ENCODE data around the gene DDAH1.
"Not testable (repeated sequence)": the region's sequence is repeated elsewhere in the genome, so short reads cannot be mapped to it uniquely, and the experiment has no call there.

DDAH1 gene
- 0 to 0.05 (median 0) reads per million in 3 experiments for total RNA-seq

DNA sequence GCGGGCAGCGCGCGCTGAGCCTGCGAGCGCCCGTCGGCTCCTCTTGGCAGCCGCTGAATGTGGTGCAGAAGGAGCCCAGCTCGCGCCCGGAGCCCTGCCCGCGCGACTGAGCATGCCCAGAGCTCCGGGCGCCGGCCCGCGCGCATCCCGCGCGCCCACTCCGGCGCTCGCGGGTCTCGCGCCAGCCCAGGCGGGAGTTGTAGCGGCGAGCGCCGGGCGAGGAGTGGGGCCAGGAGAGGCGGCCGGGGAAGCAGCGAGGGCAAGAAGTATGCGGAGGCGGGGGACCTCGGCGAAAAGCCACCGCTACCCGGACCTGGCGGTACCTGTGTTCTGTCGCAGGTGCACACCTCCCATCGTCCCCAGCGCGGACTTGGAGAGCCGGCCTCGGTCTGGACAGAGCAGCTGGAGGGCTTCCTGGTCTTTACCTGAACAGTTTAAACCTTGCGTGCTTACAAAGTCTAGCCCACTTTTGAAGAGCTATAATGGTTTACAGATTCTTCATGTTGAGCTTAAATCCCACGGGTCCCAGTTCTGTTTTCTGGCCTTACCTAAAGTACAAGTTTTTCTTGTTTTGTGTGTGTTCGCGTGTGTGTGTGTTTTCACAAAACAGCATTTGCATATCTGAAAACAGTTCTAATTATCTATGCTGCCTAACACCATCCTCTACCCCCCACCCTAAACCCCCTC lies at the start of gene DDAH1:
Gene DDAH1, minus strand, starts transcription at position 61 of the 687 bp plus-strand sequence. CDS start 114 bp downstream, outside the sequence.
- no peak for DNase-seq

- not testable (repeated sequence) for DNase-seq
These were observed 49.0 kb upstream of the DDAH1 start for GRCh38 chr1:85513998-85514397.

DNA sequence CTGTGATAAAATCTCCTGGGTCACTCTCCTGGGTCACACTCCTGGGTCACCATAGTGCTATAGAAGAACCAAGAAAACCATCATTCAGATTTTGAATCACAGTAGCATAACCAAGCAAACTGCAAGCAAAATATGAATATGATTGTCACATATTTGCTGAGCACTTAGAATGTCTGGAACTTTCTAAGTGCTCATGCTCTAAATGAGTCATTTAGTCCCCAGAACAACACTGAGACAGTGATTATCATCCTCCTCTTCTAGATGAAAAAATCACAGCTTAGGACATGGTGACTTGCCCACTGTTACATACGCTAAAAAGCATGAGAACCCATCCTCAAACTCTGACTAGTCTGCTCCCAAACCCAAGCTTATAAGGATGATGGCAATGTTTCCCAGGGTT lies 39.5 kb upstream of the DDAH1 start:
- no peak for DNase-seq

GRCh38 chr1:85502625-85503083 lies 37.7 kb upstream of the DDAH1 start:
- DNase-seq: no peak

- DNase-seq: no peak
These were observed 37.2 kb upstream of the DDAH1 start for GRCh38 chr1:85502171-85502570.

DNA sequence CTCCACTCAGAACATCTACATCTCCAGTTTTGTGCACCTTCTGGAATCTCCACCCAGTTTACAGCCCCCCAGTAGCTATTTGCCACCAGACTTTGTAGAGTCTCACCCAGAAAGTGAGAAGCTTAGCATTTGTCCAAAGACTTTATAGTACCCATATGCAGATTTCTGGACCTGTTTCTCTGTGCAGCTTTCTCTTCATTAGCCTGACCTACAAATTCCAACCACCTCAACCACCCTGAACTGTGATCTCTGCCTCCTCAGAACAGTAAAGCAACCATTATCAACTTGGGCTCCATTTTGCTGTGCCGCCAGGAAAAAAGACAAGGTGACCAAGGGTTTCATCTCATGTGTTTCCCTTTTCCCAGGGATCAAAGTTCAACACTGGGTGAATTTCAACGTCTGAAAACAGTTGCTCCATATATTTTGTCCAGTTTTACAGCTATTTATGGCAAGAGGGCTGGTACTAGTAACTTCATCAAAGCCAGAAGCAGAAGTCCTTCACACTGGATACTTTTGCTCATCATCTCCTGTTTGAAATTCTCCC lies 36.5 kb upstream of the DDAH1 start:
- no peak for DNase-seq

GRCh38 chr1:85496941-85497582 lies 32.1 kb upstream of the DDAH1 start:
- no peak for DNase-seq

- DNase-seq: no peak
These were observed 30.6 kb upstream of the DDAH1 start for GRCh38 chr1:85495556-85495955.

DNA sequence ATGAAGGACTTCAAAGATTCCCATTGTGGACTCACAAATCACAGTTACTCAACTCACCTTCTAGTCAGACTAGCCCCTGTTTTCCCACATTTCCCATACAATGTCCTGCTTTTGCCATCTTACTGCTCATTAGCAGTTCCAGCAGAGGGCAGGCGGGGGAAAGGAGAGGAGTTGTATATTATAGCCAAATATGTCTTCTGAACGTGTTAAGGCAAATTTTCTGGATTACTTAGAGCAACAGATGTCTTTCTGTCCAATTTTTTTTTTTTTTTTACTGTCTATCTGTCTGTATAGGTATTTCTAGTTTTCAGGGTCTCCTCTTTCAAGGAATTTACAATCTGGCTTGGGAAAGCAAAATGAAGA lies 29.9 kb upstream of the DDAH1 start:
- DNase-seq: no peak

GRCh38 chr1:85494074-85494903 lies 29.3 kb upstream of the DDAH1 start:
- no peak for DNase-seq

DNA sequence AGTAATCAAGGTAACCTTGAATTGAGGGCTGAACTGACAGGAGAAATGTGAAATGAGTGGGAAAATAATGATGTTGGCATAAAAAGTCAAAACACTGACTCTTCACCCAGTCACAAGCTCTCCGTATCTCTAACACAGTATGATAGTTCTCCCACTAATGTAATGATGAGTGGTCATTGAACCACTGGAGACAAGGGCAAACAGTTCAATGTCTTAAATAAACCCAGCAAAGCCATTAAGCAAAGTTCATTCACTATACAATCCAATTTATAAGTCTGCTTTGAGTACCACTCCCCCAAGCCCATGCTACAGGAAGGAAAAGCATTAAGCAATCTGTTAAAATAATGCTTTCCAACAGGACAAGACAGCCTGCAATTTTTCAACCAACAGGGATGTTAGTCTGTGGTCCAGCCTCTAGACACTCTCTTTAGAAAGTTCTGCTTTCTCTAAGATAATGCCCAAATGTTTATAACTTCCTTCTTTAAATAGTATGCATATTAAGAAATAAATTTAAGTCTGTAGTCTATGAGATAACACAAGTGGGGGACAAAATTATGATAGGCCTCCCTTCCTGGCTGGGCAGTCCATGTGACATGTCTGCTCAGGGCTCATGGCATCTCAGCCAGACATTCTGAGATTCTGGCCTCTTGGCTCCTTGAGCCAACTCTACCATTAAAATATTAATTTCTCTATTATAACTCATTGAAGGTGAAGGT lies 25.5 kb upstream of the DDAH1 start:
- DNase-seq: no peak

DNA sequence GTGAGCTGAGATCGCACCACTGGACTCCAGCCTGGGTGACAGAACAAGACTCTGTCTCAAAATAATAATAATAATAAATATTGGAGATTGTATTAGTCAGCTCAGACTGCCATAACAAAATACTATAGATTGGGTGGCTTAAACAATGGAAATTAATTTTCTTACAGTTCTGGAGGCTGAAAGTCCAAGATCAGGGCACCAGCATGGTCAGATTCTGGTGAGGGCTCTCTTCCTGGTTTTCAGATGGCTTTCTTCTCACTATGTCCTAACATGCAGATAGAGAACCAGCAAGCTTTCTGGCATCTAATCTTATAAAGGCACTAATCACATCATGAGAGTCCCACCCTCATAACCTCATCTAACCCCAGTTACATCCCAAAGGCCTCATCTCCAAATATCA lies 23.2 kb upstream of the DDAH1 start:
- DNase-seq: no peak

DNA sequence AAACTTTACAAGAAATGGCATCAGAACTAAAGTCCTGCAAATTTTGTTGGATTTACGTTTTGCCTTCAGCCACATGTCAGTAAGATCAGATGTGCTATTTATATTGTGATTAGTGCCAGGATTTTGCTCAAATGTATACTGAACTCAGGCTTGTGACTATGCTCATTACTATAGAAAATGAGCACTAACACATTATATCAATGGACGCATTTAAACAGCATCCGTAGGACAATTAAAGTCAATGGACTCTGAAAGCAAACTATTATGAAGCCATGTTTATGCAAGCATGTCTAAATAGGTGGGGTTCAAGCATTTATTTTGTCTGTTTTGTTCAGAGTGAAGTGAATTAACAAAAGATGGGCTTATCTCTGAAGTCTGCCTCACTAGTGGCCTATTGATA lies 20.6 kb upstream of the DDAH1 start:
- no peak for DNase-seq

DNA sequence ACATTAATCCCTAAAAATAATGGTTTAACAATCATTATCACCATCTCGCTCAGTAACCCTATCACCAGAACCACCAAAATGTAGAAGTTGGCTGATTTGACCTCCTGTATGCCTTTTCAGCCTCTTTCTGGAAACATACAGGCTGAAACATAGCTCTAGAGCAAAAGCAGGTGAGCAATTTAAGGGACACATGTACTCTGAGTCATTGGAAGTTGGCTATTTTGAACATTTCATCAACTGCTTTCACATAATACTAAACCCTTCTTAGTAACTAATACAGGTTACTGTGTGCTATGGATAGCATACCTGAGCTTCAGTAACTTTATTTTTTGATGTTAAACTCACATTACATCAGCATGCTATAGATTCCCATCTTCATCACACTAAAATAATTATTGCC lies 19.8 kb upstream of the DDAH1 start:
- no peak for DNase-seq

DNA sequence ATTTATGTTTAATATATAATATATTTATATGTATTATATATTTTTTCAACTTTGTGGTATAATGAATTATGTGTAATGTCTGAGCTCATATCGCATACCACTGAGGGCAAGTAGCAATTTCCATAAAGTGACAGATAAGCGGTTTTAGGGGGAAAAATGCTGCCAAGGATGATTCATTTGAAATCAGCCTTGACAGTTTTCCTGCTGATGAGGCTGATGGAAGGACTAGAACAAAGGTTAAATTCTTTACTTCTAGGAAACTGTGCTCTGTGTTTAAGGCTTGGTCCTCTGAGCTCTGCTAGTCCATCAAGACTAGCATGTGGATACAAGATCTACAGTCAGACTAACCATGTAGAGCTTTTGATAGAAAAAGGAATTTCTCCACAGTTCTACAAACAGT lies 19.3 kb upstream of the DDAH1 start:
- DNase-seq: no peak

DNA sequence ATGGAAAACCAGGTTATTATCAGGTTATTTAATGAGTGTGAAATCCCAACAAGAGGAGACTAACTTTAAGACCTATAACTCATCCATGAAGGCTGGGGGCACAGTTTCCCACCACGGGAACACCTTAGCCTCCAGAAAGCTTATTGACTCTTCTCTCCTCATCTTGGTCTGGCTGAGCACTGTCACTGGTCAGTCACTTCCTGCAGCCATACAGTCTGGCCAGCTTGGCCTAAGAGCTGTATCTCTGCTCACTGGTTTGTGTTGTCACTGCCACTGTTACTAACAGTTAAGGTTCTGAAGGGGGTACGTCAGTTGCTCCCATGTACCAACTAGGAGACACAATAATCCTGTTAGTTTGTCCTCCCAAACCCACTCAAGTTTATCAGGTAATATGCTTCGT lies 16.7 kb upstream of the DDAH1 start:
- no peak for DNase-seq

- no peak for DNase-seq
These were observed 15.6 kb upstream of the DDAH1 start for GRCh38 chr1:85480566-85480965.

DNA sequence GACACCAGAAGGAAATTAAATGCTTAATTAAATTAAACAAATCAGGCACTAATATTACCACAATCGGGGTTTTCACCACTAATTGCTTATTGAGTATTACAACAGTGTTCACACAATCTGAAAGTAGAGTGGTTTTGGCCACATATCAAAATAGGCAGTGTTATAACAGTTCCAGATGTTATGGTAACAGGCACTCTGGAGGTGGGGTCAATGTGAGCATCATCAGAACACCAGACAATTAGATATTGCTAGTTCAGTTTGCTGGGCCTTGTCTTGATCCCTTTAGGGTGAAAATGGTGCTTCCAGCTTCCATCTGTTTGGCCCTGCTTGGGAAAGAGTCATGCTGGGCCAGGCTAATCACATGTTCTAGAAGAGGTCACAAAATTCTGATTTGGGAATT lies 14.5 kb upstream of the DDAH1 start:
- no peak for DNase-seq

GRCh38 chr1:85478366-85478765 lies 13.4 kb upstream of the DDAH1 start:
- no peak for DNase-seq

DNA sequence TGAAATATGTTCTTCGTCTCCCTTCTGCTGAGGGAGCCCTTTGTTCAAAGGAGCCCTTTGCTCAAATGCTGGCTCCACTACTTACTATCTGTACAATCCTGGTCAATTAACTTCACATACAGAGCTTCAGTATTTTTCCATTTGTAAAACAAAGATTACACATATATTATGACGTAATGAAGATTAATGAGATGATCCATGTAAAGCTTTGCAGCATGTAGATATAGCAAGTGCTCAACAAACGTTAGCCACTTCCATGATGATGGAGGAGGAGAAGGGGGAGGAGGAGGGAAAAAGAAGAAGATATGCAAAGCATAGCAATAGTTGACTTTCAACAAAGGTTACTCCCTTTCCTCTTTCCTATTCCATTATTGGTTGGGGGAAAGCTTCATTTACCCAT lies 10.1 kb upstream of the DDAH1 start:
- DNase-seq: no peak

GRCh38 chr1:85473390-85473789 lies 8.4 kb upstream of the DDAH1 start:
- no peak for DNase-seq

DNA sequence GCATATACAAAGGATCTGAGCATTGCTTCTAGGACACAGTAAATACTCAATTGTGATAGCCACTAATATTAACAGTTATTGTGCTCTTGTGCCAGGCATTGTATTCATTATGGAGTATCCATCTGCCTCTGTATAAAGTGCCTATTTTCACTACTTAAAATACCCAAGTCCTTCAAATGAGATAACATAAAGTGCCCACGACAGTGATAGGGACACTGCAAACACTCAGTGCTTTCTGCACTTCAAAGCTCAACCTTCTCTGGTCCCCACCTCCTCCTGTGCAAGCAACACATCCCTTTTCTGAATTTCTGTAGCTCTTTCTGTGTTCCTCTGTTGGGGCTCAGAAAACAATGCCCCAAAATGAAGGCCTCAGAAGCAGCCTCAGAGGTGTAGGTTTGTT lies 6.6 kb upstream of the DDAH1 start:
- no peak for DNase-seq

DNA sequence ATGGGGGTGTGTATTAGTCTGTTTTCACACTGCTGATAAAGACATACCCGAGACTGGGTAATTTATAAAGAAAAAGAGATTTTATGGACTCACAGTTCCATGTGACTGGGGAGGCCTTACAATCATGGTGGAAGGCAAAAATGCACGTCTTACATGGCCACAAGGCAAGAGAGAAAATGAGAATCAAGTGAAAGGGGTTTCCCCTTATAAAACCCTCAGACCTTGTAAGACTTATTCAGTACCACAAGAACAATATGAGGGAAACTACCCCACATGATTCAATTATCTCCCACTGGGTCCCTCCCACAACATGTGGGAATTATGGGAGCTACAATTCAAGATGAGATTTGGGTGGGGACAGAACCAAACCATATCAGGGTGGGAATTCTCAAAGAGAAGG lies 5.2 kb upstream of the DDAH1 start:
- not testable (repeated sequence) for DNase-seq
